HEK293T (cell line): ENCODE results near the gene INPP4B.

Source experiments
- CTCF ChIA-PET: fragments of 350-600 bp; formaldehyde crosslinking; extraction: SDS; loops from one replicate; lab custom pipeline; 2021; ENCODE audit warnings: antibody characterized with exemption, inconsistent platforms; lab: Yijun Ruan, JAX
- POLR2A ChIA-PET: fragments of 350-600 bp; formaldehyde crosslinking; extraction: SDS; loops from one replicate; lab custom pipeline; 2020; ENCODE audit warnings: antibody characterized with exemption, inconsistent platforms; lab: Yijun Ruan, JAX
- DNase-seq: peaks from one replicate; pipeline ENCODE4 v3.0.0; 2012; ENCODE audit warnings: mixed read lengths; ENCODE audit errors: extremely low spot score
- ARNT ChIP-seq: fragments of 450-650 bp; IDR thresholded peaks from 2 replicates; pipeline ENCODE4 v1.6.1; 2017; ENCODE audit warnings: mild to moderate bottlenecking
- BHLHE40 ChIP-seq: fragments of 450-650 bp; IDR thresholded peaks from 2 replicates; pipeline ENCODE4 v1.6.1; 2016; ENCODE audit warnings: mild to moderate bottlenecking, moderate library complexity, borderline replicate concordance
- CTBP1 ChIP-seq: fragments of 450-650 bp; IDR thresholded peaks from 2 replicates; pipeline ENCODE4 v1.6.1; 2016; ENCODE audit warnings: borderline replicate concordance
- ELF4 ChIP-seq: fragments of 450-650 bp; IDR thresholded peaks from 2 replicates; pipeline ENCODE4 v1.6.1; 2017; ENCODE audit warnings: antibody characterized with exemption
- FOXA1 ChIP-seq: fragments of 450-650 bp; IDR thresholded peaks from 2 replicates; pipeline ENCODE4 v1.6.1; 2016; ENCODE audit warnings: mild to moderate bottlenecking
- FOXK2 ChIP-seq: fragments of 450-650 bp; IDR thresholded peaks from 2 replicates; pipeline ENCODE4 v1.6.1; 2016; ENCODE audit warnings: mild to moderate bottlenecking
- FOXM1 ChIP-seq: fragments of 450-650 bp; IDR thresholded peaks from 2 replicates; pipeline ENCODE4 v1.6.1; 2017; ENCODE audit warnings: mild to moderate bottlenecking, borderline replicate concordance
- HDGF ChIP-seq: fragments of 450-650 bp; IDR thresholded peaks from 2 replicates; pipeline ENCODE4 v1.6.1; 2017; ENCODE audit warnings: antibody characterized with exemption, borderline replicate concordance
- L3MBTL2 ChIP-seq: fragments of 450-650 bp; conservative IDR thresholded peaks from 2 replicates; pipeline ENCODE4 v1.6.1; 2016; ENCODE audit warnings: mild to moderate bottlenecking
- LEF1 ChIP-seq: fragments of 450-650 bp; IDR thresholded peaks from 2 replicates; pipeline ENCODE4 v1.6.1; 2017; ENCODE audit warnings: mild to moderate bottlenecking, borderline replicate concordance
- NFRKB ChIP-seq: fragments of 450-650 bp; IDR thresholded peaks from 2 replicates; pipeline ENCODE4 v1.6.1; 2016; ENCODE audit warnings: mild to moderate bottlenecking, moderate library complexity
- PKNOX1 ChIP-seq: fragments of 450-650 bp; IDR thresholded peaks from 2 replicates; pipeline ENCODE4 v1.6.1; 2016
- SP1 ChIP-seq: fragments of 450-650 bp; IDR thresholded peaks from 2 replicates; pipeline ENCODE4 v1.6.1; 2017
- SUZ12 ChIP-seq: fragments of 450-650 bp; IDR thresholded peaks from 2 replicates; pipeline ENCODE4 v1.6.1; 2016; ENCODE audit warnings: mild to moderate bottlenecking
- TARDBP ChIP-seq: fragments of 450-650 bp; IDR thresholded peaks from 2 replicates; pipeline ENCODE4 v1.6.1; 2016
- ZNF384 ChIP-seq: fragments of 450-650 bp; IDR thresholded peaks from 2 replicates; pipeline ENCODE4 v1.6.1; 2016

Gene INPP4B

GRCh38 chr4:142881331-142881730 lies 35.2 kb upstream of the INPP4B start:
- no peak for DNase-seq
- POLR2A ChIA-PET, result no interaction called here
- CTCF ChIA-PET, result no interaction called here
- TF ChIP-seq FOXA1 (no peak), SP1 (no peak), FOXM1 (no peak), PKNOX1 (no peak), CTBP1 (no peak), SUZ12 (no peak), TARDBP (no peak)

GRCh38 chr4:142875117-142875516 lies 29.0 kb upstream of the INPP4B start:
- POLR2A ChIA-PET, result no interaction called here
- DNase-seq, result no peak
- TF ChIP-seq L3MBTL2, result no peak
- TF ChIP-seq HDGF, result no peak
- TF ChIP-seq ELF4, result no peak
- no peak for TF ChIP-seq PKNOX1
- no peak for TF ChIP-seq SP1
- TF ChIP-seq FOXA1, result no peak
- no peak for TF ChIP-seq LEF1
- no peak for TF ChIP-seq SUZ12
- TF ChIP-seq TARDBP, result no peak
- TF ChIP-seq ARNT, result no peak
- no peak for TF ChIP-seq NFRKB
- no peak for TF ChIP-seq FOXK2
- TF ChIP-seq FOXM1, result no peak
- no peak for TF ChIP-seq BHLHE40
- TF ChIP-seq CTBP1, result no peak
- no peak for TF ChIP-seq ZNF384
- CTCF ChIA-PET, result no interaction called here

- POLR2A ChIA-PET, result no interaction called here
- no peak for DNase-seq
- CTCF ChIA-PET, result no interaction called here
- TF ChIP-seq ZNF384 (no peak), BHLHE40 (no peak), TARDBP (no peak), SUZ12 (no peak), NFRKB (no peak), LEF1 (no peak), HDGF (no peak), SP1 (no peak), FOXA1 (no peak)
Measured at GRCh38 chr4:142874684-142875083, 28.6 kb upstream of the INPP4B start.

- TF ChIP-seq ELF4 (no peak), L3MBTL2 (no peak), SUZ12 (no peak), FOXK2 (no peak), CTBP1 (no peak), NFRKB (no peak), BHLHE40 (no peak), ZNF384 (no peak), ARNT (no peak), FOXM1 (no peak), SP1 (no peak), LEF1 (no peak), FOXA1 (no peak), TARDBP (no peak), PKNOX1 (no peak), HDGF (no peak)
- POLR2A ChIA-PET, result no interaction called here
- DNase-seq, result no peak
- CTCF ChIA-PET, result no interaction called here
Measured at GRCh38 chr4:142866685-142867084, 20.6 kb upstream of the INPP4B start.

DNA sequence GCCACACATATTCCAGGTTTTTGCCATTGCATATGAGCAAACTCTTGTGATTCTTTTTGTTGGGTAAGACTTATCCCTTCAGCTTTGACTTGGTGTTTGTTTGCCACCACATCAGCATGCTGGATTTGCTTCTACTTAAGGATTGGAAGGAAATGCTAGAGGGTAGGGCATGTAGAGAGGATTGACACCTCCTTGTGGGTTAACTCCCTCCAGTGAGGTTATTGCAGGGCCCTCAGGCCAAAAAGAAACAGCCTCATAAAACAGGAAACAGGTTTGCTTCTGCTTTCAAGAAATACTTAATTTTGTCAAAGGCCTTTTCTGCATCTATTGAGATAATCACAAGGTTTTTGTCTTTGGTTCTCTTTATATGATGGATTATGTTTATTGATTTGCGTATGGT lies 15.2 kb upstream of the INPP4B start:
- TF ChIP-seq PKNOX1 (no peak), CTBP1 (no peak), ZNF384 (no peak), FOXK2 (no peak), FOXA1 (no peak), SP1 (no peak), HDGF (no peak), LEF1 (no peak), ARNT (no peak), ELF4 (no peak), L3MBTL2 (no peak), SUZ12 (no peak), NFRKB (no peak), BHLHE40 (no peak), TARDBP (no peak)
- DNase-seq, result no peak
- CTCF ChIA-PET, result no interaction called here
- POLR2A ChIA-PET, result no interaction called here

GRCh38 chr4:142858965-142859364 lies 12.9 kb upstream of the INPP4B start:
- TF ChIP-seq L3MBTL2 (no peak), FOXM1 (no peak), ZNF384 (no peak), FOXK2 (no peak), CTBP1 (no peak), FOXA1 (no peak), NFRKB (no peak), SP1 (no peak), SUZ12 (no peak), LEF1 (no peak), BHLHE40 (no peak), HDGF (no peak), ELF4 (no peak), PKNOX1 (no peak), ARNT (no peak), TARDBP (no peak)
- POLR2A ChIA-PET, result no interaction called here
- CTCF ChIA-PET, result no interaction called here
- no peak for DNase-seq
